ENCODE data around the gene MINDY4. TPM values are rescaled to one million over a fixed set of nuclear protein-coding genes. Genes with fewer than 3 reads are reported as not detected.

MINDY4 gene
- total RNA-seq, 1 experiment from 2014 or later: 1.8 TPM

DNA sequence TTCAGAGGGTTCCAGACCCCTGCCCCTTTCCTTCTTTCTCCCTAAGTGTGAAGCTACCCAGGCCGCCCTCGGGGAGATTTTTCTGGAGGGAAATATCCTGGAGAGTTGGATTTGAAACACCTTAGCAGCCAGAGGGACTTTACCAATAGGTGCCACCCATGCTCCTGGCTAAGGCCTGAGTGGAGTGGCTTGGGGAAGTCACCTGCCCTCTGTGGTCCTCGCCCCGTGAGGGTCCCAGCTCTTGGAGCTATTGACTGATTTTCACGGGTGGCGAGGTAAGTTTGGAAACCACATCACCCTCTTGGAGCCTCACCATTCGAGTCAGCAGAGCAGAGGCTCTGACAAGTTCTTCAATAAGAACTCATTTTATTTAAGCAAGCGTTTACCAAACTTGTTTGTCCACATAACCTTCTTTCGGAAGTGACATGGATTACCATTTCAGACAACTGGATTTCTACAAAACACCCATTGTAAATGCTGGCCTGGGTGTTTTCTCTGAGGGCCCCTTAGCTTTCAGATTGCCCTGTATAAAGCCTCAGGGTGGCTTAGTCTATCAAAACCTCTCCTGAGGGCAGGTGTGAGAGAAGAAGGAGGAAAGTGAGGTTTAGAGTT is 160.8 kb downstream of the MINDY4 start:
- Mint-ChIP-seq H3K4me1 (0 out of 2 replicates have a peak, but pooled peaks cover 4% of the 10 kb centered on the region), H3K4me3 (no peak overlapping the region), H3K9me3 (peaks cover 8% of the 10 kb centered on the region), H3K27me3 (ENCODE audit: low read depth) (peaks cover 9% of the 10 kb centered on the region), H3K27ac (no peak overlapping the region), H3K36me3 (no peaks in the 10 kb centered on the region)
- DNase-seq (ENCODE audit: low spot score): no peak
- ATAC-seq: no peak
- ChIA-PET POLR2A (no interaction called here), CTCF (interaction anchor here (1.0 to 1.7 kb wide), 4 partner anchors 23 to 441 kb away, joined by 3 to 5 read pairs (median 4); no protein-coding TSS in a partner anchor)
- TF ChIP-seq SMAD4 (CRISPR knock-in tag; IDR thresholded peaks at IDR 0.05): no peak
- no peak for TF ChIP-seq FOXJ3 (CRISPR knock-in tag; IDR thresholded peaks at IDR 0.05; ENCODE audit: borderline replicate concordance)
- no peak for TF ChIP-seq NFYB (CRISPR knock-in tag; conservative IDR thresholded peaks at IDR 0.05; ENCODE audit: low read depth)
- no peak for TF ChIP-seq E2F4 (CRISPR knock-in tag; IDR thresholded peaks at IDR 0.05; ENCODE audit: borderline replicate concordance, low read depth)
- TF ChIP-seq GTF2I (CRISPR knock-in tag; conservative IDR thresholded peaks at IDR 0.05): no peak
- TF ChIP-seq, protein P1, sequence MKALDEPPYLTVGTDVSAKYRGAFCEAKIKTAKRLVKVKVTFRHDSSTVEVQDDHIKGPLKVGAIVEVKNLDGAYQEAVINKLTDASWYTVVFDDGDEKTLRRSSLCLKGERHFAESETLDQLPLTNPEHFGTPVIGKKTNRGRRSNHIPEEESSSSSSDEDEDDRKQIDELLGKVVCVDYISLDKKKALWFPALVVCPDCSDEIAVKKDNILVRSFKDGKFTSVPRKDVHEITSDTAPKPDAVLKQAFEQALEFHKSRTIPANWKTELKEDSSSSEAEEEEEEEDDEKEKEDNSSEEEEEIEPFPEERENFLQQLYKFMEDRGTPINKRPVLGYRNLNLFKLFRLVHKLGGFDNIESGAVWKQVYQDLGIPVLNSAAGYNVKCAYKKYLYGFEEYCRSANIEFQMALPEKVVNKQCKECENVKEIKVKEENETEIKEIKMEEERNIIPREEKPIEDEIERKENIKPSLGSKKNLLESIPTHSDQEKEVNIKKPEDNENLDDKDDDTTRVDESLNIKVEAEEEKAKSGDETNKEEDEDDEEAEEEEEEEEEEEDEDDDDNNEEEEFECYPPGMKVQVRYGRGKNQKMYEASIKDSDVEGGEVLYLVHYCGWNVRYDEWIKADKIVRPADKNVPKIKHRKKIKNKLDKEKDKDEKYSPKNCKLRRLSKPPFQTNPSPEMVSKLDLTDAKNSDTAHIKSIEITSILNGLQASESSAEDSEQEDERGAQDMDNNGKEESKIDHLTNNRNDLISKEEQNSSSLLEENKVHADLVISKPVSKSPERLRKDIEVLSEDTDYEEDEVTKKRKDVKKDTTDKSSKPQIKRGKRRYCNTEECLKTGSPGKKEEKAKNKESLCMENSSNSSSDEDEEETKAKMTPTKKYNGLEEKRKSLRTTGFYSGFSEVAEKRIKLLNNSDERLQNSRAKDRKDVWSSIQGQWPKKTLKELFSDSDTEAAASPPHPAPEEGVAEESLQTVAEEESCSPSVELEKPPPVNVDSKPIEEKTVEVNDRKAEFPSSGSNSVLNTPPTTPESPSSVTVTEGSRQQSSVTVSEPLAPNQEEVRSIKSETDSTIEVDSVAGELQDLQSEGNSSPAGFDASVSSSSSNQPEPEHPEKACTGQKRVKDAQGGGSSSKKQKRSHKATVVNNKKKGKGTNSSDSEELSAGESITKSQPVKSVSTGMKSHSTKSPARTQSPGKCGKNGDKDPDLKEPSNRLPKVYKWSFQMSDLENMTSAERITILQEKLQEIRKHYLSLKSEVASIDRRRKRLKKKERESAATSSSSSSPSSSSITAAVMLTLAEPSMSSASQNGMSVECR (CRISPR knock-in tag; IDR thresholded peaks at IDR 0.05; ENCODE audit: borderline replicate concordance): no peak
- no peak for TF ChIP-seq CBFB (CRISPR knock-in tag; IDR thresholded peaks at IDR 0.05; ENCODE audit: low read depth)
- no peak for TF ChIP-seq NR3C1 (CRISPR knock-in tag; conservative IDR thresholded peaks at IDR 0.05; ENCODE audit: low read depth)

- ATAC-seq (no peak), DNase-seq (ENCODE audit: low spot score) (no peak)
- ChIA-PET CTCF (interaction anchor here (1.0 to 2.3 kb wide), 5 partner anchors 24 to 441 kb away, joined by 3 to 14 read pairs (median 5); no protein-coding TSS in a partner anchor), POLR2A (no interaction called here)
- H3K27ac Mint-ChIP-seq: no peak overlapping the region
- peaks cover 5% of the 10 kb centered on the region for H3K9me3 Mint-ChIP-seq
- H3K4me3 Mint-ChIP-seq: no peak overlapping the region
- H3K4me1 Mint-ChIP-seq: 0 out of 2 replicates have a peak, but pooled peaks cover 4% of the 10 kb centered on the region
- TF ChIP-seq, protein P2, sequence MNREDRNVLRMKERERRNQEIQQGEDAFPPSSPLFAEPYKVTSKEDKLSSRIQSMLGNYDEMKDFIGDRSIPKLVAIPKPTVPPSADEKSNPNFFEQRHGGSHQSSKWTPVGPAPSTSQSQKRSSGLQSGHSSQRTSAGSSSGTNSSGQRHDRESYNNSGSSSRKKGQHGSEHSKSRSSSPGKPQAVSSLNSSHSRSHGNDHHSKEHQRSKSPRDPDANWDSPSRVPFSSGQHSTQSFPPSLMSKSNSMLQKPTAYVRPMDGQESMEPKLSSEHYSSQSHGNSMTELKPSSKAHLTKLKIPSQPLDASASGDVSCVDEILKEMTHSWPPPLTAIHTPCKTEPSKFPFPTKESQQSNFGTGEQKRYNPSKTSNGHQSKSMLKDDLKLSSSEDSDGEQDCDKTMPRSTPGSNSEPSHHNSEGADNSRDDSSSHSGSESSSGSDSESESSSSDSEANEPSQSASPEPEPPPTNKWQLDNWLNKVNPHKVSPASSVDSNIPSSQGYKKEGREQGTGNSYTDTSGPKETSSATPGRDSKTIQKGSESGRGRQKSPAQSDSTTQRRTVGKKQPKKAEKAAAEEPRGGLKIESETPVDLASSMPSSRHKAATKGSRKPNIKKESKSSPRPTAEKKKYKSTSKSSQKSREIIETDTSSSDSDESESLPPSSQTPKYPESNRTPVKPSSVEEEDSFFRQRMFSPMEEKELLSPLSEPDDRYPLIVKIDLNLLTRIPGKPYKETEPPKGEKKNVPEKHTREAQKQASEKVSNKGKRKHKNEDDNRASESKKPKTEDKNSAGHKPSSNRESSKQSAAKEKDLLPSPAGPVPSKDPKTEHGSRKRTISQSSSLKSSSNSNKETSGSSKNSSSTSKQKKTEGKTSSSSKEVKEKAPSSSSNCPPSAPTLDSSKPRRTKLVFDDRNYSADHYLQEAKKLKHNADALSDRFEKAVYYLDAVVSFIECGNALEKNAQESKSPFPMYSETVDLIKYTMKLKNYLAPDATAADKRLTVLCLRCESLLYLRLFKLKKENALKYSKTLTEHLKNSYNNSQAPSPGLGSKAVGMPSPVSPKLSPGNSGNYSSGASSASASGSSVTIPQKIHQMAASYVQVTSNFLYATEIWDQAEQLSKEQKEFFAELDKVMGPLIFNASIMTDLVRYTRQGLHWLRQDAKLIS (CRISPR knock-in tag; IDR thresholded peaks at IDR 0.05; ENCODE audit: borderline replicate concordance): no peak
- TF ChIP-seq MLX (CRISPR knock-in tag; IDR thresholded peaks at IDR 0.05) (no peak), AR (CRISPR knock-in tag; IDR thresholded peaks at IDR 0.05) (no peak), MXD4 (CRISPR knock-in tag; IDR thresholded peaks at IDR 0.05; ENCODE audit: borderline replicate concordance) (no peak), NFE2L1 (CRISPR knock-in tag; IDR thresholded peaks at IDR 0.05) (no peak), ZBTB21 (CRISPR knock-in tag; IDR thresholded peaks at IDR 0.05; ENCODE audit: borderline replicate concordance) (no peak), SP1 (CRISPR knock-in tag; conservative IDR thresholded peaks at IDR 0.05) (no peak)
- TF ChIP-seq, protein P3, sequence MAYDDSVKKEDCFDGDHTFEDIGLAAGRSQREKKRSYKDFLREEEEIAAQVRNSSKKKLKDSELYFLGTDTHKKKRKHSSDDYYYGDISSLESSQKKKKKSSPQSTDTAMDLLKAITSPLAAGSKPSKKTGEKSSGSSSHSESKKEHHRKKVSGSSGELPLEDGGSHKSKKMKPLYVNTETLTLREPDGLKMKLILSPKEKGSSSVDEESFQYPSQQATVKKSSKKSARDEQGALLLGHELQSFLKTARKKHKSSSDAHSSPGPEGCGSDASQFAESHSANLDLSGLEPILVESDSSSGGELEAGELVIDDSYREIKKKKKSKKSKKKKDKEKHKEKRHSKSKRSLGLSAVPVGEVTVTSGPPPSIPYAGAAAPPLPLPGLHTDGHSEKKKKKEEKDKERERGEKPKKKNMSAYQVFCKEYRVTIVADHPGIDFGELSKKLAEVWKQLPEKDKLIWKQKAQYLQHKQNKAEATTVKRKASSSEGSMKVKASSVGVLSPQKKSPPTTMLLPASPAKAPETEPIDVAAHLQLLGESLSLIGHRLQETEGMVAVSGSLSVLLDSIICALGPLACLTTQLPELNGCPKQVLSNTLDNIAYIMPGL (CRISPR knock-in tag; IDR thresholded peaks at IDR 0.05): no peak
- H3K36me3 Mint-ChIP-seq: no peaks in the 10 kb centered on the region
- peaks cover 9% of the 10 kb centered on the region for H3K27me3 Mint-ChIP-seq (ENCODE audit: low read depth)
Observed at GRCh38 chr7:30932562-30932961, 161.3 kb downstream of the MINDY4 start.

Data from WTC11 (cell line).